DND-41 (cell line): ENCODE measurements around the gene OSCP1.

ENCODE experiments used
- EZH2 ChIP-seq: IDR thresholded peaks from 3 replicates; pipeline ENCODE4 v1.6.1; 2012; ENCODE audit warnings: borderline replicate concordance, low read depth, mild to moderate bottlenecking, moderate library complexity, low read length, inconsistent platforms; ENCODE audit not compliant: severe bottlenecking
- TF ChIP-seq, protein P1 (sequence below): IDR thresholded peaks from 2 replicates; pipeline ENCODE4 v1.5.1; 2012; ENCODE audit warnings: borderline replicate concordance, low read length, moderate library complexity, mild to moderate bottlenecking; ENCODE audit not compliant: poor library complexity, severe bottlenecking; ENCODE audit errors: extremely low read depth

DNA sequence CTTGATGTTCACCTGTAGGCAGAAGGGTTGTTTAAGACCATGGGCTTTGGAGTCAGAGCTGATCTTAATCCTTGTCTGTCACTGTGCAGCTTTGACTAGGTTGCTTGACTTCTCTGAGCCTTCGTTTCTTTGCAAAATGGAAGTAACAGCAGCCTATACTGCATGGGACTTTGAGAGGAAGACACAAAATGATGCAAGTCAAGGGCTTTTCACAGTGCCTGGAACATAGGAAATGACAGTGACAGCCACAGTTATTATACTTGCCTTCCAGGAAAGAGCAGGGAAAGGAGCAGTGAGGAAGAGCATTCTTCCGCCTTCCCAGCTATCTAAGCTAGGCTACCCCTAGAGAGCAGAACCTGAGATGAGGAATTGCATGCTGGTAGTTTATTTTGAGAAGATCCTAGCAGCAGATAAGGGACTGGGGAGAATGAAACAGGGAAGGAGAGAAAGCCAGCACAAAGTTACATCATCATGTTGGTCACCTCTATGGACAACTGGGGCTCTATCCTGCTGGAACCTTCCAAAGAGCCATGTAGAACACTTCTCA, 29.3 kb upstream of the OSCP1 start:
- TF ChIP-seq, protein P1, sequence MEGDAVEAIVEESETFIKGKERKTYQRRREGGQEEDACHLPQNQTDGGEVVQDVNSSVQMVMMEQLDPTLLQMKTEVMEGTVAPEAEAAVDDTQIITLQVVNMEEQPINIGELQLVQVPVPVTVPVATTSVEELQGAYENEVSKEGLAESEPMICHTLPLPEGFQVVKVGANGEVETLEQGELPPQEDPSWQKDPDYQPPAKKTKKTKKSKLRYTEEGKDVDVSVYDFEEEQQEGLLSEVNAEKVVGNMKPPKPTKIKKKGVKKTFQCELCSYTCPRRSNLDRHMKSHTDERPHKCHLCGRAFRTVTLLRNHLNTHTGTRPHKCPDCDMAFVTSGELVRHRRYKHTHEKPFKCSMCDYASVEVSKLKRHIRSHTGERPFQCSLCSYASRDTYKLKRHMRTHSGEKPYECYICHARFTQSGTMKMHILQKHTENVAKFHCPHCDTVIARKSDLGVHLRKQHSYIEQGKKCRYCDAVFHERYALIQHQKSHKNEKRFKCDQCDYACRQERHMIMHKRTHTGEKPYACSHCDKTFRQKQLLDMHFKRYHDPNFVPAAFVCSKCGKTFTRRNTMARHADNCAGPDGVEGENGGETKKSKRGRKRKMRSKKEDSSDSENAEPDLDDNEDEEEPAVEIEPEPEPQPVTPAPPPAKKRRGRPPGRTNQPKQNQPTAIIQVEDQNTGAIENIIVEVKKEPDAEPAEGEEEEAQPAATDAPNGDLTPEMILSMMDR: no peak
- no peak for TF ChIP-seq EZH2
